H1 (cell line): ENCODE measurements around the gene SOBP. TPM values are rescaled to one million over a fixed set of nuclear protein-coding genes. Genes with fewer than 3 reads are reported as not detected.
A peak's percentile ranks its signal among the peaks of the same experiment; 100 is the strongest.

Experiments used
- FOSL1 ChIP-seq: IDR thresholded peaks from 2 replicates; pipeline ENCODE4 v1.6.1; 2011; ENCODE audit warnings: mild to moderate bottlenecking, low read depth, low read length, moderate library complexity; ENCODE audit not compliant: insufficient read depth
- KDM4A ChIP-seq: IDR thresholded peaks from one replicate; pipeline ENCODE4 v1.7.1; 2012; ENCODE audit warnings: low read depth, mild to moderate bottlenecking, moderate library complexity, low read length, inconsistent platforms; ENCODE audit not compliant: severe bottlenecking
- RBBP5 ChIP-seq: IDR thresholded peaks from 2 replicates; pipeline ENCODE4 v1.7.1; 2012; ENCODE audit warnings: low read depth, mild to moderate bottlenecking, inconsistent platforms, low read length, moderate library complexity, borderline replicate concordance
- SIX5 ChIP-seq: IDR thresholded peaks from 2 replicates; pipeline ENCODE4 v1.6.1; 2011; ENCODE audit warnings: mild to moderate bottlenecking, low read depth, low read length
- SUZ12 ChIP-seq: fragments of 200-600 bp; sonication (generic); IDR thresholded peaks from 2 replicates; pipeline ENCODE4 v1.6.1; 2012; ENCODE audit warnings: mild to moderate bottlenecking, inconsistent platforms, low read length, moderate library complexity, mixed read lengths
- TAF1 ChIP-seq: IDR thresholded peaks from 2 replicates; pipeline ENCODE4 v1.6.1; 2011; ENCODE audit warnings: mild to moderate bottlenecking, low read depth, low read length
- polyA plus RNA-seq, 7 experiments: library from polyadenylated mRNA; depleted of rRNA in 3 of 7; stranded (reverse) in 5 of 7; unstranded in 2 of 7; fragments of >200 nt in 5 of 7; fragments of 200-250 nt in 2 of 7; gene quantifications; 1 replicate in 5 of 7; 2 replicates in 1 of 7; 4 replicates in 1 of 7; pipeline versions ENCODE4 v1.2.1 to v1.2.3, GENCODE V29; 2011 to 2013; ENCODE audit warnings: missing spikeins in 2 of 7, mixed read lengths in 2 of 7
- total RNA-seq: library from RNA; stranded (reverse); fragmentation: NEBNext Ultra II Directional; extraction: Animal tissue kit (Norgen Biotek cat#: 25700); gene quantifications from 2 replicates; pipeline ENCODE4 v1.2.1, GENCODE V29; 2021
- TF ChIP-seq, protein P1 (sequence below): fragments of 300-600 bp; sonication (generic); IDR thresholded peaks from 2 replicates; pipeline ENCODE4 v1.7.1; 2012; ENCODE audit warnings: low read length, moderate library complexity, mild to moderate bottlenecking, inconsistent platforms; ENCODE audit not compliant: insufficient replicate concordance
- TF ChIP-seq, protein P2 (sequence below): IDR thresholded peaks from 2 replicates; pipeline ENCODE4 v1.6.1; 2012; ENCODE audit warnings: low read length, inconsistent platforms

The SOBP gene
- total and polyA plus RNA-seq, 2 of the 8 experiments (the other 6 are each of a cell fraction or from before 2014, with no cell fraction given) = 0.45 to 6.2 TPM

- peak; percentile 68 for TF ChIP-seq KDM4A
- TF ChIP-seq, protein P1, sequence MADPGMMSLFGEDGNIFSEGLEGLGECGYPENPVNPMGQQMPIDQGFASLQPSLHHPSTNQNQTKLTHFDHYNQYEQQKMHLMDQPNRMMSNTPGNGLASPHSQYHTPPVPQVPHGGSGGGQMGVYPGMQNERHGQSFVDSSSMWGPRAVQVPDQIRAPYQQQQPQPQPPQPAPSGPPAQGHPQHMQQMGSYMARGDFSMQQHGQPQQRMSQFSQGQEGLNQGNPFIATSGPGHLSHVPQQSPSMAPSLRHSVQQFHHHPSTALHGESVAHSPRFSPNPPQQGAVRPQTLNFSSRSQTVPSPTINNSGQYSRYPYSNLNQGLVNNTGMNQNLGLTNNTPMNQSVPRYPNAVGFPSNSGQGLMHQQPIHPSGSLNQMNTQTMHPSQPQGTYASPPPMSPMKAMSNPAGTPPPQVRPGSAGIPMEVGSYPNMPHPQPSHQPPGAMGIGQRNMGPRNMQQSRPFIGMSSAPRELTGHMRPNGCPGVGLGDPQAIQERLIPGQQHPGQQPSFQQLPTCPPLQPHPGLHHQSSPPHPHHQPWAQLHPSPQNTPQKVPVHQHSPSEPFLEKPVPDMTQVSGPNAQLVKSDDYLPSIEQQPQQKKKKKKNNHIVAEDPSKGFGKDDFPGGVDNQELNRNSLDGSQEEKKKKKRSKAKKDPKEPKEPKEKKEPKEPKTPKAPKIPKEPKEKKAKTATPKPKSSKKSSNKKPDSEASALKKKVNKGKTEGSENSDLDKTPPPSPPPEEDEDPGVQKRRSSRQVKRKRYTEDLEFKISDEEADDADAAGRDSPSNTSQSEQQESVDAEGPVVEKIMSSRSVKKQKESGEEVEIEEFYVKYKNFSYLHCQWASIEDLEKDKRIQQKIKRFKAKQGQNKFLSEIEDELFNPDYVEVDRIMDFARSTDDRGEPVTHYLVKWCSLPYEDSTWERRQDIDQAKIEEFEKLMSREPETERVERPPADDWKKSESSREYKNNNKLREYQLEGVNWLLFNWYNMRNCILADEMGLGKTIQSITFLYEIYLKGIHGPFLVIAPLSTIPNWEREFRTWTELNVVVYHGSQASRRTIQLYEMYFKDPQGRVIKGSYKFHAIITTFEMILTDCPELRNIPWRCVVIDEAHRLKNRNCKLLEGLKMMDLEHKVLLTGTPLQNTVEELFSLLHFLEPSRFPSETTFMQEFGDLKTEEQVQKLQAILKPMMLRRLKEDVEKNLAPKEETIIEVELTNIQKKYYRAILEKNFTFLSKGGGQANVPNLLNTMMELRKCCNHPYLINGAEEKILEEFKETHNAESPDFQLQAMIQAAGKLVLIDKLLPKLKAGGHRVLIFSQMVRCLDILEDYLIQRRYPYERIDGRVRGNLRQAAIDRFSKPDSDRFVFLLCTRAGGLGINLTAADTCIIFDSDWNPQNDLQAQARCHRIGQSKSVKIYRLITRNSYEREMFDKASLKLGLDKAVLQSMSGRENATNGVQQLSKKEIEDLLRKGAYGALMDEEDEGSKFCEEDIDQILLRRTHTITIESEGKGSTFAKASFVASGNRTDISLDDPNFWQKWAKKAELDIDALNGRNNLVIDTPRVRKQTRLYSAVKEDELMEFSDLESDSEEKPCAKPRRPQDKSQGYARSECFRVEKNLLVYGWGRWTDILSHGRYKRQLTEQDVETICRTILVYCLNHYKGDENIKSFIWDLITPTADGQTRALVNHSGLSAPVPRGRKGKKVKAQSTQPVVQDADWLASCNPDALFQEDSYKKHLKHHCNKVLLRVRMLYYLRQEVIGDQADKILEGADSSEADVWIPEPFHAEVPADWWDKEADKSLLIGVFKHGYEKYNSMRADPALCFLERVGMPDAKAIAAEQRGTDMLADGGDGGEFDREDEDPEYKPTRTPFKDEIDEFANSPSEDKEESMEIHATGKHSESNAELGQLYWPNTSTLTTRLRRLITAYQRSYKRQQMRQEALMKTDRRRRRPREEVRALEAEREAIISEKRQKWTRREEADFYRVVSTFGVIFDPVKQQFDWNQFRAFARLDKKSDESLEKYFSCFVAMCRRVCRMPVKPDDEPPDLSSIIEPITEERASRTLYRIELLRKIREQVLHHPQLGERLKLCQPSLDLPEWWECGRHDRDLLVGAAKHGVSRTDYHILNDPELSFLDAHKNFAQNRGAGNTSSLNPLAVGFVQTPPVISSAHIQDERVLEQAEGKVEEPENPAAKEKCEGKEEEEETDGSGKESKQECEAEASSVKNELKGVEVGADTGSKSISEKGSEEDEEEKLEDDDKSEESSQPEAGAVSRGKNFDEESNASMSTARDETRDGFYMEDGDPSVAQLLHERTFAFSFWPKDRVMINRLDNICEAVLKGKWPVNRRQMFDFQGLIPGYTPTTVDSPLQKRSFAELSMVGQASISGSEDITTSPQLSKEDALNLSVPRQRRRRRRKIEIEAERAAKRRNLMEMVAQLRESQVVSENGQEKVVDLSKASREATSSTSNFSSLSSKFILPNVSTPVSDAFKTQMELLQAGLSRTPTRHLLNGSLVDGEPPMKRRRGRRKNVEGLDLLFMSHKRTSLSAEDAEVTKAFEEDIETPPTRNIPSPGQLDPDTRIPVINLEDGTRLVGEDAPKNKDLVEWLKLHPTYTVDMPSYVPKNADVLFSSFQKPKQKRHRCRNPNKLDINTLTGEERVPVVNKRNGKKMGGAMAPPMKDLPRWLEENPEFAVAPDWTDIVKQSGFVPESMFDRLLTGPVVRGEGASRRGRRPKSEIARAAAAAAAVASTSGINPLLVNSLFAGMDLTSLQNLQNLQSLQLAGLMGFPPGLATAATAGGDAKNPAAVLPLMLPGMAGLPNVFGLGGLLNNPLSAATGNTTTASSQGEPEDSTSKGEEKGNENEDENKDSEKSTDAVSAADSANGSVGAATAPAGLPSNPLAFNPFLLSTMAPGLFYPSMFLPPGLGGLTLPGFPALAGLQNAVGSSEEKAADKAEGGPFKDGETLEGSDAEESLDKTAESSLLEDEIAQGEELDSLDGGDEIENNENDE = no peak
- TF ChIP-seq, protein P2, sequence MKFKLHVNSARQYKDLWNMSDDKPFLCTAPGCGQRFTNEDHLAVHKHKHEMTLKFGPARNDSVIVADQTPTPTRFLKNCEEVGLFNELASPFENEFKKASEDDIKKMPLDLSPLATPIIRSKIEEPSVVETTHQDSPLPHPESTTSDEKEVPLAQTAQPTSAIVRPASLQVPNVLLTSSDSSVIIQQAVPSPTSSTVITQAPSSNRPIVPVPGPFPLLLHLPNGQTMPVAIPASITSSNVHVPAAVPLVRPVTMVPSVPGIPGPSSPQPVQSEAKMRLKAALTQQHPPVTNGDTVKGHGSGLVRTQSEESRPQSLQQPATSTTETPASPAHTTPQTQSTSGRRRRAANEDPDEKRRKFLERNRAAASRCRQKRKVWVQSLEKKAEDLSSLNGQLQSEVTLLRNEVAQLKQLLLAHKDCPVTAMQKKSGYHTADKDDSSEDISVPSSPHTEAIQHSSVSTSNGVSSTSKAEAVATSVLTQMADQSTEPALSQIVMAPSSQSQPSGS = no peak
- TF ChIP-seq SIX5 = no peak
- peak; percentile 63; the same call in 1 of the 2 replicates for TF ChIP-seq FOSL1
- peak; percentile 83; the same call in 1 of the 2 replicates for TF ChIP-seq RBBP5
- TF ChIP-seq TAF1 = peak; percentile 88
- TF ChIP-seq SUZ12 = no peak
Measured at GRCh38 chr6:107459283-107460082, 30.4 kb upstream of the SOBP start, which contains the start of gene PDSS2 (continued).
